GM13976 (cell line): ENCODE data around the gene HIP1R.

Source experiments
- DNase-seq: peaks from one replicate; pipeline ENCODE4 v3.0.0; 2012; ENCODE audit warnings: low spot score
- in situ Hi-C: fragments of 300-500 bp; cut with MboI; formaldehyde crosslinking; loops from one replicate; pipeline ENCODE4 v1.12.0; 2022; ENCODE audit warnings: low sequenced_read_pairs, mixed read lengths, inconsistent platforms; ENCODE audit not compliant: unreplicated experiment
- TF ChIP-seq, protein P1 (sequence below): IDR thresholded peaks from 2 replicates; pipeline ENCODE4 v1.5.1; 2012; ENCODE audit warnings: borderline replicate concordance, mild to moderate bottlenecking; ENCODE audit not compliant: insufficient read depth; ENCODE audit errors: extremely low read depth, missing control alignments, control extremely low read depth

The HIP1R gene

DNA sequence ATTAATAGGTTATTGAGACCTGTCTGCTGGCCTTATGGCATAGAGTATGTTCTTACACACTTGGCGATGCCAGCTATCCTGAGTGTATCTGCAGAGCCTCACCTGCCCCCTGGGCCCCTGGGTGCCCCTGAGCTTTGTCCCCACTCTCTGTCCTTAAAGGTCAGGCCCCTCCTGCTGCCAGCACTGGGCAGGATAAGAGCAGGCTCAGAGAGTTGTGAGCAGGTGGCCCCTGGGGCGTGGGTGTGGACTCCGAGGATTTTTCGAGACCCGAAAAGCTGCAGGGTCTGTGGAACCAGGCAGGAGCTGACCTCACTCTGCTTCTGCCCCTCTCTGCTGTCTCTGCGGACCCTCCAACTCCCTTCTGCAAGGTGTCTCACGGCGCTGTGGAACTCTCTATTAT, 8.2 kb downstream of the HIP1R start:
- TF ChIP-seq, protein P1, sequence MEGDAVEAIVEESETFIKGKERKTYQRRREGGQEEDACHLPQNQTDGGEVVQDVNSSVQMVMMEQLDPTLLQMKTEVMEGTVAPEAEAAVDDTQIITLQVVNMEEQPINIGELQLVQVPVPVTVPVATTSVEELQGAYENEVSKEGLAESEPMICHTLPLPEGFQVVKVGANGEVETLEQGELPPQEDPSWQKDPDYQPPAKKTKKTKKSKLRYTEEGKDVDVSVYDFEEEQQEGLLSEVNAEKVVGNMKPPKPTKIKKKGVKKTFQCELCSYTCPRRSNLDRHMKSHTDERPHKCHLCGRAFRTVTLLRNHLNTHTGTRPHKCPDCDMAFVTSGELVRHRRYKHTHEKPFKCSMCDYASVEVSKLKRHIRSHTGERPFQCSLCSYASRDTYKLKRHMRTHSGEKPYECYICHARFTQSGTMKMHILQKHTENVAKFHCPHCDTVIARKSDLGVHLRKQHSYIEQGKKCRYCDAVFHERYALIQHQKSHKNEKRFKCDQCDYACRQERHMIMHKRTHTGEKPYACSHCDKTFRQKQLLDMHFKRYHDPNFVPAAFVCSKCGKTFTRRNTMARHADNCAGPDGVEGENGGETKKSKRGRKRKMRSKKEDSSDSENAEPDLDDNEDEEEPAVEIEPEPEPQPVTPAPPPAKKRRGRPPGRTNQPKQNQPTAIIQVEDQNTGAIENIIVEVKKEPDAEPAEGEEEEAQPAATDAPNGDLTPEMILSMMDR: no peak
- DNase-seq: no peak
- in situ Hi-C loops: no loop called here

DNA sequence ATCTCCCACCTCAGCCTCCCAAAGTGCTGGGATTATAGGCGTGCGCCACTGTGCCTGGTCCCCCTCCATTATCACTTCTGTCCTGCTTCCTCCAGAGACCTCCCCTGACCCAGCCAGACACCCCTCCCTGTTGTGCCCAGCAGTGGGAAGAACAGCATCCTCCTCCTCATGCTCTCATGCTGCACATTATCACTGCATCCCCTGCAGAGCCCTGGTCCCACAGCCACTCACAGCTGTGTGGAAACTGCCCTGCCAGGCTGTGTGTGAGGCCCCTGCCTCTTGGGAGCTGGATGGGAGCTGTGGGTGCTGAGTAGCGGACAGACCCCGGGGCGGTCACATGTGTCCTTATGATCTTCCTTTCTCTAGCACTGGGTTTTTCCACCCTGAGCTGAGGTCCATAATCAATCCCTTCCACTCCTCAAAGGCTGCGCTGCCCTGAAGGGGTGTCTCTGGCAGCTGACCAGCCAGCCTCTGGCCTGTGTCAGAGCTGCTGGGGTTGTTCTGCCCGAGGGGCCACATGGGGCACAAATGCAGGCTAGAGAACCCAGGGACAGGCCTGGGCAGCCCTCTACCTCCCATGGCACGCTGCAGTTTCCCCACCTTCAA, 9.2 kb downstream of the HIP1R start:
- TF ChIP-seq, protein P1: no peak
- in situ Hi-C loops: no loop called here
- no peak for DNase-seq

DNA sequence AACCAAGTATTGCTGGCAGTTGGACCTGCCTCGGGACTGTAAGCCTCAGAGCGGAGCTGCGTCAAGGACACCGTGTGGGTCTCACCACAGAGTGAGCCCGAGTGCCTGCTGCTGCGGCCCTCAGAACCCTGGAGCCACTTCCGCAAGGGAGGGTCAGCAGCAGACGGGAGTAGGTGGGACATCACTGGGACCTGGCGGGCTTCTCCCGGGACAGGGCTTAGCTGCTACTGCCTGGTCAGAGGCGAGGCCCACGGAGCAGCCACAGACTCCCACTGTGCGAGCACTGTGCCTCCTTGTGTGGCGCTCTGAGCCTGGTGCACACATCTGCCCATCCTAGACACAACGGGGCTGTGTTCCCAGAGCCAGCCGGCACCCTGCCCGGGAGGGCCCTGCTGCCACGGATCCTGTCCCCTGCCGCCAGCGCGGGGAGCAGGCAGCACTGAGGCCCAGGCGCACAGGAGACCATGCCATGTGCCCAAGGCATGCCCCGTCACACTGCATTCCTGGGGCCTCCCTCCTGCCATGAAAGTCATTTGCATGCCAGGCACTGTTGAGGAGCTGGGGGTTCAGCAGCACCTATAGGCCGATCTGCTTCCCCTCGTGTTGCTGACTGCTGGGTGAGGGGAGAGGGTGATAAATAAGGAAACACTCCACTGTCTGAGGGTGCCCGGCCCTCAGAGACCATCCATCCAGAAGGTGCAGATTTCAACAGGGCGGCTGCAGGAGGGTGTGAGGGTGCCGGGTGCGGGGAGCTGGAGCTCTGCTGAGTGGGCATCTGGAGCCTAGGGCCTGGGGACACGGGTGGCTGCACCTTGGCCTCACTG, 10.0 kb downstream of the HIP1R start:
- in situ Hi-C loops: no loop called here
- no peak for DNase-seq
- TF ChIP-seq, protein P1: no peak

DNA sequence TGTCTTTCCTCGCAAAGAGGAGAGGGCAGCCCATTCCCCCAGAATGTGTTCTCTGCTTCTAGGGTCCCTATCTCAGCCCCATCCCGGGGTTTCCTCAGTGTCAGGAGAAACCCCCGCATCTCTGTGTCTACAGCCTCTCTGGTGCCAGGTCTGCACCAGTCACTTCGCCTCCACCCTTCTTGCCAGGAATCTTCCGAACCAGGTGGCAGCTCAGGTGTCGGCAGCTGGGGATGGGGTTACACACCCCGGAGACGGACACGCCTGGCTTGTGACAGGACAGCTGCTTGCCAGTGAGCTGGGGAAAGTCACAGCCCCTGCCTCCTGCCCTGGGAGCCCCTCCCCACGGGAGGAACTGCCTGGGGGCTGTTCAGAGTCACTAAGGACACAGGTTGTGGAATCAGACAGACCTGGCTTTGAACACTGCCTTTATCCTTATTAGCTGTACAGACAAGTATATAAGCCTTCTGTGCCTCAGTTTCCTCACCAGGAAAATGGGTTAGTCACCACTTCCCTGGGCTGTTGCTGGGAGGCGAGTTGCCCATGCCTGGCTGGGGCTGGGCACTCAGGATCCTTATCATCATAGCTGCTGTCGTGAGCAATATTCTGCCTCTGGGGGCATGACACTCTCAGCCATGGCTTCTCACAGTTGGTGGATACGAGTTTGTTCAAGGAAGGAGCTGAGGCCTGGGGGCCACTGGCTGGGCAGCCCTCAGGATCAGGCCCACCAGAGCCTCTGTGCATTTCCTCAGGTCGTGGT, 10.8 kb downstream of the HIP1R start:
- TF ChIP-seq, protein P1: no peak
- DNase-seq: no peak
- in situ Hi-C loops: no loop called here

DNA sequence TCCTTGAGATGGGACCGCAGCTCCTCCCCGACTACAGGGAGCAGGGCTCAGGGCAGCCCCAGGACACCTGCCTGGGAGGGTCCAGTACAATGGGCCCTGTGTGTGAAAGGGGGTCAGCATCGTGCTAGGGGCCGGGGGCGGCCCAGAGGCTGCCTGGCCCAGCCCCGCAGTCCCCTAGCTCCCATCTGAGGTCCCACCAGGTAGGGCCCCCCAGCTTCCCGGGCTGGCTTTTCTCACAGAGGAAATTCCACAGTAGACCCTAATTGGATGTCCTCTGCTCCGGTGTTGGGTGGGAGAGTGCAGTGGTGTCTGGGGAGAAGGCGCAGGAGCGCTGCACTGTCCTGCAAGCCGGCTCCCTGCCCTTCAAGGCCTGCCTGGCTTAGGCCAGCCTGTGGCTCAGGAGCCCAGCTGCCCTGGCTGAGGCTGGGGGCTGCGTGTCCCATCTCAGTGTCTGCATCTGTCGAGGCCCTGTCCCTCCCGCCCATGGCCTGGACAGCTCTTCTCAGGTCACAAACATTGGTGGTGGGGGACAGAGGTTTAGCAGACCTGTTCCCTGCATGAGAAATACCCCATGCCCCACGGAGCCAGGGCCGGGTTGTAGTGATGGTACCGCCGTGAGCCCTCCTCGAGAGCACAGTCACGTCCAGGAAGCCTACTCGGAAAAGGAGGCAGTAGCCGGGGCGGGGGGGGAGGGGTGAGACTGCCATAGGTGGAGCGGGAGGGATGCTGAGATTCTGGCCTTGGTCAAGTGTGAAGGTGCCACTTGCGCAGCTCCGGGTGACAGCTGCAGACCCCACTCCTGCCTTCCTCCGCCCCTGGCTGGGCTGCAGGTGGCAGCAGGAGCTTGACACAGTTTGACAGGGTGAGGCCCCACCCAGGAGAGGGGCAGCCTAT, 11.6 kb downstream of the HIP1R start:
- TF ChIP-seq, protein P1: no peak
- in situ Hi-C loops: no loop called here
- no peak for DNase-seq

DNA sequence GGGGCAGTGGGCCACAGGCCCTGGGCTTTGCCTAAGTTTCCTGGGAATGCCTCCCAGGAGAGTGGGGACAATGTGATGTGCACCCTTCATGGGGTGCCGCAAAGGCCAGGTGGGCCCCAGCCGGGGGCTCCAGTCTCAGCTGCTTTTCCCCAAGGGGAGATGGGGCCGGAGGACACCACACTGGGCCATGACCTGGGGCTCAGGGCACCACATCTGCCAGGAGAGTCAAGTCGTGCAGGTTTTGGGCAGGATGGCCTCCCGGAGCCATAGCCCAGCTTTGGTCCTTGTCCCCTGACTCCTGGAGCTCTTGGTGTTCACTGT, 12.2 kb downstream of the HIP1R start:
- DNase-seq: no peak
- in situ Hi-C loops: no loop called here
- TF ChIP-seq, protein P1: no peak
